ENCODE results near the gene CELF4.

CELF4 gene

GRCh38 chr18:37570336-37570930, 4.8 kb upstream of the CELF4 start:
- H3K27ac ChIP-seq (ENCODE audit: low read depth, low read length): no peak overlapping the region

GRCh38 chr18:37568671-37569070, 3.1 kb upstream of the CELF4 start:
- no peak overlapping the region for H3K4me2 ChIP-seq (ENCODE audit: low read length)
- H3K36me3 ChIP-seq (ENCODE audit: control insufficient read depth, insufficient read depth, low read length): no peaks in the 10 kb centered on the region
- no peak overlapping the region for H3K18ac ChIP-seq (ENCODE audit: low read length)
- H3K23ac ChIP-seq (ENCODE audit: low read length): no peak overlapping the region
- H3K4ac ChIP-seq (ENCODE audit: low read depth, low read length): no peak overlapping the region
- no peak overlapping the region for H2BK5ac ChIP-seq (ENCODE audit: low read length)
- H4K8ac ChIP-seq (ENCODE audit: low read depth, low read length): no peak overlapping the region
- no peak overlapping the region for H3K9ac ChIP-seq (ENCODE audit: low read length)
- H2BK15ac ChIP-seq (replicated peaks; ENCODE audit: low read depth): no peak overlapping the region
- no CpG with 5 or more reads among the region's 4 CpGs for WGBS (ENCODE audit: extremely low coverage, insufficient coverage, low lambda C conversion rate)
- no peak overlapping the region for H4K5ac ChIP-seq (ENCODE audit: low read length)
- no peaks in the 10 kb centered on the region for H3K79me2 ChIP-seq (ENCODE audit: control insufficient read depth, insufficient read depth, low read length)
- no peak overlapping the region for H3K4me3 ChIP-seq (ENCODE audit: low read length)
- no peak overlapping the region for H2BK120ac ChIP-seq (ENCODE audit: low read depth, low read length)
- no peaks in the 10 kb centered on the region for H3K4me1 ChIP-seq (ENCODE audit: control insufficient read depth, low read depth, low read length)
- no peak overlapping the region for H3K27ac ChIP-seq (ENCODE audit: low read depth, low read length)
- no peak overlapping the region for H3K56ac ChIP-seq (ENCODE audit: low read length)
- no peak for DNase-seq
- H2AK5ac ChIP-seq (ENCODE audit: low read length): no peak overlapping the region
- no peaks in the 10 kb centered on the region for H3K79me1 ChIP-seq (ENCODE audit: low read length)
- H3K27me3 ChIP-seq (ENCODE audit: insufficient read depth, low read length, poor library complexity): peaks cover 37% of the 10 kb centered on the region

More at GRCh38 chr18:37570336-37570930, 4.8 kb upstream of the CELF4 start:
- no peak overlapping the region for H2BK5ac ChIP-seq (ENCODE audit: low read length)
- no CpG with 5 or more reads among the region's 5 CpGs for WGBS (ENCODE audit: extremely low coverage, insufficient coverage, low lambda C conversion rate)
- no peak overlapping the region for H3K18ac ChIP-seq (ENCODE audit: low read length)
- H3K56ac ChIP-seq (ENCODE audit: low read length): no peak overlapping the region
- peak; percentile 61 for DNase-seq
- no peak overlapping the region for H2BK15ac ChIP-seq (replicated peaks; ENCODE audit: low read depth)
- H3K23ac ChIP-seq (ENCODE audit: low read length): no peak overlapping the region
- H2BK120ac ChIP-seq (ENCODE audit: low read depth, low read length): no peak overlapping the region
- no peak overlapping the region for H3K4me2 ChIP-seq (ENCODE audit: low read length)
- H3K4ac ChIP-seq (ENCODE audit: low read depth, low read length): no peak overlapping the region
- no peak overlapping the region for H4K5ac ChIP-seq (ENCODE audit: low read length)
- H3K79me2 ChIP-seq (ENCODE audit: control insufficient read depth, insufficient read depth, low read length): no peaks in the 10 kb centered on the region
- H3K4me1 ChIP-seq (ENCODE audit: control insufficient read depth, low read depth, low read length): no peaks in the 10 kb centered on the region
- H3K4me3 ChIP-seq (ENCODE audit: low read length): no peak overlapping the region
- H3K79me1 ChIP-seq (ENCODE audit: low read length): no peaks in the 10 kb centered on the region
- peaks cover 27% of the 10 kb centered on the region for H3K27me3 ChIP-seq (ENCODE audit: insufficient read depth, low read length, poor library complexity)
- H4K8ac ChIP-seq (ENCODE audit: low read depth, low read length): no peak overlapping the region
- H3K36me3 ChIP-seq (ENCODE audit: control insufficient read depth, insufficient read depth, low read length): no peaks in the 10 kb centered on the region
- no peak overlapping the region for H3K9ac ChIP-seq (ENCODE audit: low read length)
- no peak overlapping the region for H2AK5ac ChIP-seq (ENCODE audit: low read length)

GRCh38 chr18:37567994-37568359, 2.4 kb upstream of the CELF4 start:
- Histone ChIP-seq H2BK5ac (ENCODE audit: low read length) (no peak overlapping the region), H3K4ac (ENCODE audit: low read depth, low read length) (no peak overlapping the region), H3K79me2 (ENCODE audit: control insufficient read depth, insufficient read depth, low read length) (no peaks in the 10 kb centered on the region), H2AK5ac (ENCODE audit: low read length) (no peak overlapping the region), H3K36me3 (ENCODE audit: control insufficient read depth, insufficient read depth, low read length) (no peaks in the 10 kb centered on the region), H3K56ac (ENCODE audit: low read length) (no peak overlapping the region), H3K18ac (ENCODE audit: low read length) (no peak overlapping the region), H3K27me3 (ENCODE audit: insufficient read depth, low read length, poor library complexity) (peaks cover 38% of the 10 kb centered on the region), H2BK15ac (replicated peaks; ENCODE audit: low read depth) (no peak overlapping the region), H3K4me1 (ENCODE audit: control insufficient read depth, low read depth, low read length) (no peaks in the 10 kb centered on the region), H2BK120ac (ENCODE audit: low read depth, low read length) (no peak overlapping the region), H3K9ac (ENCODE audit: low read length) (no peak overlapping the region), H3K4me2 (ENCODE audit: low read length) (no peak overlapping the region), H3K23ac (ENCODE audit: low read length) (peak overlapping the region; percentile 80), H3K27ac (ENCODE audit: low read depth, low read length) (no peak overlapping the region), H3K79me1 (ENCODE audit: low read length) (no peaks in the 10 kb centered on the region), H4K8ac (ENCODE audit: low read depth, low read length) (no peak overlapping the region), H4K5ac (ENCODE audit: low read length) (no peak overlapping the region), H3K4me3 (ENCODE audit: low read length) (no peak overlapping the region)
- no CpG with 5 or more reads among the region's 10 CpGs for WGBS (ENCODE audit: extremely low coverage, insufficient coverage, low lambda C conversion rate)
- DNase-seq: no peak

GRCh38 chr18:37567061-37567993, 1.7 kb upstream of the CELF4 start:
- Histone ChIP-seq H3K27me3 (ENCODE audit: insufficient read depth, low read length, poor library complexity) (peaks cover 38% of the 10 kb centered on the region), H3K18ac (ENCODE audit: low read length) (no peak overlapping the region), H4K5ac (ENCODE audit: low read length) (no peak overlapping the region), H3K4me2 (ENCODE audit: low read length) (peak overlapping the region; percentile 48), H3K56ac (ENCODE audit: low read length) (peak overlapping the region; percentile 34), H3K4ac (ENCODE audit: low read depth, low read length) (no peak overlapping the region), H3K79me2 (ENCODE audit: control insufficient read depth, insufficient read depth, low read length) (no peaks in the 10 kb centered on the region), H2BK5ac (ENCODE audit: low read length) (no peak overlapping the region), H2BK120ac (ENCODE audit: low read depth, low read length) (no peak overlapping the region), H3K23ac (ENCODE audit: low read length) (no peak overlapping the region), H4K8ac (ENCODE audit: low read depth, low read length) (no peak overlapping the region), H3K27ac (ENCODE audit: low read depth, low read length) (no peak overlapping the region), H3K79me1 (ENCODE audit: low read length) (no peaks in the 10 kb centered on the region), H3K4me1 (ENCODE audit: control insufficient read depth, low read depth, low read length) (no peaks in the 10 kb centered on the region), H3K4me3 (ENCODE audit: low read length) (no peak overlapping the region), H3K9ac (ENCODE audit: low read length) (no peak overlapping the region), H3K36me3 (ENCODE audit: control insufficient read depth, insufficient read depth, low read length) (no peaks in the 10 kb centered on the region), H2AK5ac (ENCODE audit: low read length) (no peak overlapping the region), H2BK15ac (replicated peaks; ENCODE audit: low read depth) (no peak overlapping the region)
- no peak for DNase-seq
- no CpG with 5 or more reads among the region's 72 CpGs for WGBS (ENCODE audit: extremely low coverage, insufficient coverage, low lambda C conversion rate)

GRCh38 chr18:37566479-37567060, 972 bp upstream of the CELF4 start:
- no peak overlapping the region for H2BK15ac ChIP-seq (replicated peaks; ENCODE audit: low read depth)
- no peak overlapping the region for H3K4ac ChIP-seq (ENCODE audit: low read depth, low read length)
- no peak overlapping the region for H3K9ac ChIP-seq (ENCODE audit: low read length)
- WGBS (ENCODE audit: extremely low coverage, insufficient coverage, low lambda C conversion rate): no CpG with 5 or more reads among the region's 51 CpGs
- no peak overlapping the region for H4K5ac ChIP-seq (ENCODE audit: low read length)
- H2BK5ac ChIP-seq (ENCODE audit: low read length): no peak overlapping the region
- H2BK120ac ChIP-seq (ENCODE audit: low read depth, low read length): no peak overlapping the region
- no peaks in the 10 kb centered on the region for H3K4me1 ChIP-seq (ENCODE audit: control insufficient read depth, low read depth, low read length)
- no peak overlapping the region for H2AK5ac ChIP-seq (ENCODE audit: low read length)
- no peak overlapping the region for H3K4me3 ChIP-seq (ENCODE audit: low read length)
- peak overlapping the region; percentile 15 for H3K56ac ChIP-seq (ENCODE audit: low read length)
- H3K36me3 ChIP-seq (ENCODE audit: control insufficient read depth, insufficient read depth, low read length): no peaks in the 10 kb centered on the region
- no peak for DNase-seq
- peaks cover 38% of the 10 kb centered on the region for H3K27me3 ChIP-seq (ENCODE audit: insufficient read depth, low read length, poor library complexity)
- no peaks in the 10 kb centered on the region for H3K79me2 ChIP-seq (ENCODE audit: control insufficient read depth, insufficient read depth, low read length)
- no peak overlapping the region for H3K18ac ChIP-seq (ENCODE audit: low read length)
- H3K4me2 ChIP-seq (ENCODE audit: low read length): peak overlapping the region; percentile 48
- no peak overlapping the region for H3K27ac ChIP-seq (ENCODE audit: low read depth, low read length)
- H3K79me1 ChIP-seq (ENCODE audit: low read length): no peaks in the 10 kb centered on the region
- no peak overlapping the region for H4K8ac ChIP-seq (ENCODE audit: low read depth, low read length)
- no peak overlapping the region for H3K23ac ChIP-seq (ENCODE audit: low read length)
